ENCODE measurements around the gene EXD1.
"Not testable (repeated sequence)": the region's sequence is repeated elsewhere in the genome, so short reads cannot be mapped to it uniquely, and the experiment has no call there.

GRCh38 chr15:41260924-41261323 is 30.4 kb upstream of the EXD1 start:
- TF ChIP-seq CTCF (IDR thresholded peaks at IDR 0.05; ENCODE audit: borderline replicate concordance, extremely low read depth, low read length, poor library complexity, severe bottlenecking); EZH2 (IDR thresholded peaks at IDR 0.05; ENCODE audit: borderline replicate concordance, low read depth, low read length, severe bottlenecking): not testable (repeated sequence)

All from DND-41 (cell line).